ENCODE data around the gene COX11.

DNA sequence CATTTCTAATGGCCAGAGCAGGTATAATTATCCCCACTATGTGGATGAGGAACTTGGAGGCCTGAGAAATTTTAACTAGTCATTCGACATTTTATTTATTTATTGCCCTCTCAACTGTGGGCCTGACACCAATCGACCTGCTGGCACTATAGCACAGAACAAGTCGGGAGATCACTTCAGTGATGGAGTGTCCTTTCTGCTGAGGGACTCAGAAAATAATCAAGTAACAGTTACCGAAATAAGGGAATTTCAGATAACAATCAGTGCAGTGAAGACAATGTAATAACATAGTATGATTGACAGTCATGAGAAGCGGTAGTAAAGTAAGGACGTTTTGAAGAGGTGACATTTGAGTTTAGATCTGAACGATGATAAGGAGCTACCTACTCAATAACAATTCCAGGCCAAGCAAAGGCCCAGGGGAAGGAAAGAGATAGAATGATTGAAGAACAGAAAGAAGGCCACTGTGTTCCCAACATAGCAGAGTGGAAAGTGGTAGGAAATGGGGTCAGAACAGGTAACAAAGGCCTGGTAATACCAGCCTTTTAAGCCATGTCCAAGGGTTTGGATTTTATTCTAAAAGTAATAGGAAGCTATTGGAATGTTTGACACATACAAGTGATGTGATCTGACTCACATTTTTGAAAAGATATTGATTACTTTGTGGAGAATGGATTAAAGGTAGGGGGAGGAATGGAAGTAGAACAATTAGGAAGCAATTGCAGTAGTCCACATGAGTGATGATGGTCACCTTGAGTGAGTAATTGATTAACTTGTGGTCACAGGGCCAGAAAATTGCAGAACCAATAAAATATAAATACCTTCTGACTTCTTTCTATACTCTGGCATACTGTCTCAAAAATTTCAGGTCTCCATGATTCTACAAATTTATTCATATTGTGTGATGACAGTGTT, 1.5 kb upstream of the COX11 start:
- TF ChIP-seq, protein P1, sequence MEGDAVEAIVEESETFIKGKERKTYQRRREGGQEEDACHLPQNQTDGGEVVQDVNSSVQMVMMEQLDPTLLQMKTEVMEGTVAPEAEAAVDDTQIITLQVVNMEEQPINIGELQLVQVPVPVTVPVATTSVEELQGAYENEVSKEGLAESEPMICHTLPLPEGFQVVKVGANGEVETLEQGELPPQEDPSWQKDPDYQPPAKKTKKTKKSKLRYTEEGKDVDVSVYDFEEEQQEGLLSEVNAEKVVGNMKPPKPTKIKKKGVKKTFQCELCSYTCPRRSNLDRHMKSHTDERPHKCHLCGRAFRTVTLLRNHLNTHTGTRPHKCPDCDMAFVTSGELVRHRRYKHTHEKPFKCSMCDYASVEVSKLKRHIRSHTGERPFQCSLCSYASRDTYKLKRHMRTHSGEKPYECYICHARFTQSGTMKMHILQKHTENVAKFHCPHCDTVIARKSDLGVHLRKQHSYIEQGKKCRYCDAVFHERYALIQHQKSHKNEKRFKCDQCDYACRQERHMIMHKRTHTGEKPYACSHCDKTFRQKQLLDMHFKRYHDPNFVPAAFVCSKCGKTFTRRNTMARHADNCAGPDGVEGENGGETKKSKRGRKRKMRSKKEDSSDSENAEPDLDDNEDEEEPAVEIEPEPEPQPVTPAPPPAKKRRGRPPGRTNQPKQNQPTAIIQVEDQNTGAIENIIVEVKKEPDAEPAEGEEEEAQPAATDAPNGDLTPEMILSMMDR (IDR thresholded peaks at IDR 0.05): no peak
- TF ChIP-seq EZH2 (IDR thresholded peaks at IDR 0.05; ENCODE audit: borderline replicate concordance, insufficient read depth, low read depth, low read length, poor library complexity, severe bottlenecking): no peak
